ENCODE measurements around the gene MRPL16. TPM values are rescaled to one million over a fixed set of nuclear protein-coding genes. Genes with fewer than 3 reads are reported as not detected.
"Not testable (repeated sequence)": the region's sequence is repeated elsewhere in the genome, so short reads cannot be mapped to it uniquely, and the experiment has no call there.

The MRPL16 gene
- total RNA-seq: 34.3 TPM

DNA sequence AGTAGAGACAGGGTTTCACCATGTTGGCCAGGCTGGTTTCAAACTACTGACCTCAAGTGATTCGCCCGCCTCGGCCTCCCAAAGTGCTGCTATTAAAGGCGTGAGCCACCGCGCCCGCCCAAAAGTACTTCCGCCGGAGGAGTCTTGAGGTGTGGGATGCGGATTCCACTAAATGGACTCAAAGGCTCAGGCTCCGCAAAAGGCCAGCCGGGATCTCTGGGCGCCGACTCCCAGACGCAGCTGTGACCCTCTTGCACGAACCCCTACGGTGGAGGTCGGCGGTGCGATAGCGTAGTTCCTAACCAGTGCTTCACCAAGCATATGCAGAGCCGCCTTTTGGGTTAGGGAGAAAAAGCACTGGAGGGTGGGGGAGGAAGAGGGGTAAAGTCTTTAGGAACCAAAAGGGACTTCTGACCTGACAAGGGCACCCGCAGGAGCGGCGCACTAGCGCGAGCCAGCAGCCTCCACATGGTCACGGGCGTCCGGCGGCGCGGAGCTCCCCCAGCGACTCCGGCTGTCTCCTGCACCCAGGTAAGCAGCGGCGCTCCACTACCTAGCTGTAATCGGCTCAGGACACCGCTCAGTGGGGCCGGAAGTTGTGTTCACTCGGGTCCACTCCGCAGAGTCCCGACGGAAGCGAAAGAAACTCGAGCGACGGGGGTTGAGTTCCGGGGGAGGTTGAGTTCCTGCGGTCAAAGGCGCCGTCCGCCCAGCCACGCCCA, at the start of gene MRPL16:
Gene MRPL16 (minus strand): TSS at position 590 of the 722 bp plus-strand sequence. CDS start 120 bp downstream, at position 470.
- DNase-seq (ENCODE audit: low spot score): peak; percentile 90
- peak; percentile 99 for ATAC-seq

DNA sequence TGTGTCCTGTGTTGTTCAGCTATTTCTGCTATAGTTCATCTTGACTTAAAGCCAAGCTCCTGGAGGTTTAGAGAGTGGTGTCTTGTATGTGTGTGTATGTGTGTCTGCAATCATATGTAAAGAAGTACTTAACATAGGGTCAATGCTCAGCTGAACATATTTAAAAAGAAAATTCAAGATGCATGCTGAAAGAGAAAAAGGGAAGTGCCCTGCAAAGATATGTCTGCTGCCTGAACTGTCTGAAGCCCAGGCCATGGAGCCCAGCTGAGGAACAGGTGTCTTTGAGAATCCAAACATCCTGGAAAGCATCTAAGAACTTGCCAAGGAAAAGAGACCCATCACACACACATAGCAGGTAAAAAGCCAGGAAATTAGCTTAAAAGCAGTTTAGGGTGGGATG, 49.1 kb upstream of the MRPL16 start:
- ATAC-seq (no peak), DNase-seq (ENCODE audit: low spot score) (no peak)

DNA sequence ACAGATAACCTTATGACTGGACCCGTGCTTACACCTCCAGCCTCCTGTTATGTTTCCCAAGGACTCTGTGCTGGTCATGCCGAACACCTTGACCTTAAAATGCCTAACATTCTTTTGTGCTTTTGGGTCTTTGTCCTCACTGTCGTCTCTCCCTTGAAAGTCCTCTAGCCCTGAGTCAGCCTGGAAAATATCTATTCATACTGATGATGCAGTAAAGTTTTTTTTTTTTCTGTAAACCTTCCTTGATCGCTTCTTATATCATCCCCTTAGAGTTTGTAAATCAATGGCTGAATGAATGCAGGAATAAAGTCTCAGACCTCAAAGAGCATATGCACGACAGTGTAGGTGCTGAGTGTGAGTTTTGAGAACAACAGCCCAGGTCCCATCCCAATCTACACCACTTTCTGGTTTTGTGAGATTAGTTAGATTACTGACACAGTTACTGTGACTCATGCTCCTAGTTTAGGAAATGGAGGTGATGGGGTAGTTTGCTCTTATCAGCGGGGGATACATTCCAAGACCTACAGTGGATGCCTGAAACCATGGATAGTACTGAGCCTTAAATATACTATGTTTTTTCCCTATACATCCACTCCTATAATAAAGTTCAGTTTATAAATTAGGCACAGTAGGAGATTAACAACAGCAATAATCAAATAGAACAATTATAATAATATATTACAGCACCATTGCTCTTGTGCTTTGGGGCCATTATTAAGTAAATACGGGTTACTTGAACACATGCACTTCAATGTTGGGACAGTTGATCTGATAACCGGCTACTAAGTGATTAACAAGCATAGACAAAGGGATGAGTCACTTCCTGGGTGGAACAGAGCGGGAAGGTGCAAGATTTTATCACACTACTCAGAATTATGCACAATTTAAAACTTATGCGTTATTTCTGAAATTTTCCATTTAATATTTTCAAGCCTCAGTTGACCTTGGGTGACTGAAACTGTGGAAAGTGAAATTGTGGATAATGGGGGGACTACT, 47.2 kb upstream of the MRPL16 start:
- ATAC-seq (no peak), DNase-seq (ENCODE audit: low spot score) (no peak)

DNA sequence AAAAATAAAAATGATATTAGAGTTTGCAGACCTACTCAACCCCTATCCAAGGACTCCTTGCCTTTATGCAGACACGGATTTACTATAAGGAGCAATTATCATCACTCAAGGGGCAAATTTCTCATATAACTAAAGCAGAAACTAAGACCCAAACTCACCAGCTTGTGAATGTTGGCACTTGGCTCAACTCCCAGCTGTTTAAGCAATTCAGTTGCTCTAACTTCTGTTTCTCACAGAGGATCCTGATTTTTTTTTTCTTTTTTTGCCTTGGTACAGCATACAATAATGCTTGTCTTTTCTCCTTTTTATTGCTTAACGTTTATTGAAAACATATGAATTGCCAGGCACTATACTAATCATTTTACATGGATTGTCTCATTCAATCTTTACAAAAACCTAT, 44.3 kb upstream of the MRPL16 start:
- DNase-seq (ENCODE audit: low spot score): no peak
- ATAC-seq: no peak

- DNase-seq (ENCODE audit: low spot score); ATAC-seq: not testable (repeated sequence)
Measured at GRCh38 chr11:59851416-59851815, 40.8 kb upstream of the MRPL16 start.

- DNase-seq (ENCODE audit: low spot score); ATAC-seq: not testable (repeated sequence)
Measured at GRCh38 chr11:59849551-59849950, 39.0 kb upstream of the MRPL16 start.

DNA sequence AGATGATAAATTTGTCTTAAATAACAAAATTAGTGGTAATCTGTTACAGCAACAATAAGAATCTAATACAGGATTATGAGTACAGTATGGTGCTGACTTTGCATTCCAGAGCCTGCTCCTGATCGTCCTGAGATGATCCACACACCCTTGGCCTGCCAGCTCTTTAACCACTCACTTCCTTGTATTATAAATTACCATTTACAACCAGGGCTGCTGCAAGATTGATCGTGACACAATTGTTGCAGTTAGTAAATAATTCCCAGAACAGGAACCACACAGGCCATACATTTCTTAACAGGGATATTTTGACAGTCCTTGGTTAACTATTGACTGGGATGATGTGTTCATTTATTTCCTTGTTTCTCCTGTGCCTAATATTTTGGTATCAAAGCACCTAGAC, 38.6 kb upstream of the MRPL16 start:
- no peak for DNase-seq (ENCODE audit: low spot score)
- no peak for ATAC-seq

- not testable (repeated sequence) for DNase-seq (ENCODE audit: low spot score); ATAC-seq
Measured at GRCh38 chr11:59848439-59848838, 37.9 kb upstream of the MRPL16 start.

- DNase-seq (ENCODE audit: low spot score) (no peak), ATAC-seq (no peak)
Measured at GRCh38 chr11:59847626-59848025, 37.0 kb upstream of the MRPL16 start.

DNA sequence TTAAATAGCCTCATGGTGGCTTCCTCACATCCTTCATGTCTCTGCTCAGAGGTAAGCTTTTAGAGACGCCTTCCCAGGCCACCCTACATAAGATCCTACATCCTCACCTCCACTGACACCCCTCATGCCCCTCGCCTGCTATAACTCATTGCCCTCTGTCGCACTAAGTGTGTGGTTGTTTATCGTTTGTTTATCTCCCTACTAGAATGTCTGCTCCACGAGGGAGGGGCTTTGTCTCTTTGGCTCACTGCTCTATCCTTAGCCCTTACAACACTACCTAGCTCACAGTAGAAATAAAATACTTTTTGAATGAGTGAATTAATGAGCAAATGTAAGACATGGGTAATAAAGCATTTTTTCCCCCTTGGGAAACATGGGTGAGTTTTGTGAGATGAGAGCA, 36.0 kb upstream of the MRPL16 start:
- ATAC-seq (no peak), DNase-seq (ENCODE audit: low spot score) (no peak)

GRCh38 chr11:59845399-59845798, 34.8 kb upstream of the MRPL16 start, which contains the start of gene CBLIF:
Gene CBLIF (minus strand): TSS chr11:59845499. CDS start chr11:59845453, 46 bp downstream.
- no peak for ATAC-seq

DNA sequence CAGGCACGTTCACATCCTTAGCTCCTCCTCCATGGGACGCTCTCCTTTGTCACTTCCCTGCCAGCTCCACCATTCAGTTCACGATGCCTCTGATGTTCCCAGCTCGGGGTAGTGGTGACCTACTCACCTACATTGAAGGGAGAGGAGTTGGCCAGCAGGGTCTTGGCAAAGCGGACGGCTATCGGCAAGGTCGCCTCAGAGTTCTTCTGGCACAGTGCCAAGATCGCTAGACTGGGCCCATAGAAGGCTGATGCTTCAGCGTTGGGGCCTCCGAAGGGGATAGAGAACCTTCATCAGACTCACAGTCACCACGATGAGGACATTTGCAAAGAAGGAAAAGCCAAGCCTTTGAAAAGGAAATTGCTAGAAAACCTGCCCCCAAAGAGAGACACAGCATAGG, 31.7 kb upstream of the MRPL16 start:
- DNase-seq (ENCODE audit: low spot score) (no peak), ATAC-seq (no peak)

More at GRCh38 chr11:59845399-59845798, 34.8 kb upstream of the MRPL16 start, which contains the start of gene CBLIF:
- no peak for DNase-seq (ENCODE audit: low spot score)

- DNase-seq (ENCODE audit: low spot score): no peak
- no peak for ATAC-seq
Measured at GRCh38 chr11:59841514-59841913, 30.9 kb upstream of the MRPL16 start.

DNA sequence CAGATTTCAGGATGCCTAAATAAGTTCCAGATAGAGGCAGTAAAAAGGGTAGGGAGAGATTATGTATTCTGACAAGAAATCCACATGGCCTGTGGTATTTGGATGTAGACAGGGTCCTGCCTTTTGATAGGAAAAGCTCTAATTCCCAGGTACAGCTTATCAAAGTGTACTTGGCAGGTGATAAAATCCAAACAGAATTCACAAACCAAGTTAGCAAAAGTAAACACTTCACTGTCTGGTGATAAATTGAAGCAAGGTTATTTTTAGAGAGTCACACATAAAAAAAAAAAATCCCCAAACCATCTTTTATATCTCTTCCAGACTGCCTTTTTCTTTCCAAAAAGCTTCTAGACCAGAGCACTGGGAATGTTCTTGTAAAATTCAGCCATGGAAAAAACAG, 29.0 kb upstream of the MRPL16 start:
- ATAC-seq (no peak), DNase-seq (ENCODE audit: low spot score) (no peak)

GRCh38 chr11:59833602-59834001, 23.0 kb upstream of the MRPL16 start:
- DNase-seq (ENCODE audit: low spot score) (no peak), ATAC-seq (no peak)

DNA sequence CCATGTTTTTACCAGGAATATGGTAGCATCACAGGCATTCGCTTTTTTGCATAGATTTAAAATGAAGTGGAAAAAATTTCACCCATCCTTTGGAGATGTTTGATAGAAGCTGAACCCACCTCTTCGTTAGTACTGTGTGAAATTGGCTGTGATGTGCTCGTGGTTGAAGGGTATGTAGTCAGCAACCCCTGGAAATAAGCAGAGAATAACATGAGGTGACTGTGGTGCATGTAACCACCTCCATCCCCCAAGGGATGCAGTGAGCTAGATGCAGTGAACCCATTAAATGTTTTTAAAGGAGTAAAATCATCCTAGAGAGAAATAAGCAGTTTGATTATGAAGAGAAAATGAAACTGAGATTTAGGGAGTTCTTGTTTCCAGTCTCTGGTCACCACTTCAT, 18.8 kb upstream of the MRPL16 start:
- ATAC-seq: no peak

DNA sequence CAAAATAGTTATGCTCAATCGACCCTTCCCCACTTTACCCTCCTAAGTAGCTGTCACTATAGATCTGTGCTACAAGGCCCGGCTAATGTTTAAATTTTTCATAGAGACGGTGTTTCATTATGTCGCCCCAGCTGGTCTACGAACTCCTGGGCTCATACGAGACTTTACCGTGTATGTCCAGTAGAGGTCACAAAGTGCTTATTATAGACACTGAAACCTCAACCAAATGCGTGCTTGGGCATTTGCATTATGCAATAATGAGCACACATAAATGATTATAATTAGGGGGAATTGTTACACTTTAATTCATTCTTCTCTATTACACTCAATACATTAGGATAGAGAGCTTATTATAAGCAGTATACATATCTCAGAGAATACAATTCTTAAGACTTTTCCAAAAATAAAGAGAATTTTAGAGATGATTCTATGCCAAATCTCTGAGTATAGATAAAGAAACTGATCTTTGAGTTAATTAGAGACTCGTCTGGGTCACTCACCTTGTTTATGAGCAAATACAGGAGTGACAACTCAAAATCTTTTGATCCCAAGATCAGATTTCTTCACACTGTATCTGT, 12.5 kb upstream of the MRPL16 start:
- ATAC-seq (peak; percentile 98), DNase-seq (ENCODE audit: low spot score) (no peak)

More for the DNA sequence above, 18.8 kb upstream of the MRPL16 start:
- DNase-seq (ENCODE audit: low spot score): no peak

DNA sequence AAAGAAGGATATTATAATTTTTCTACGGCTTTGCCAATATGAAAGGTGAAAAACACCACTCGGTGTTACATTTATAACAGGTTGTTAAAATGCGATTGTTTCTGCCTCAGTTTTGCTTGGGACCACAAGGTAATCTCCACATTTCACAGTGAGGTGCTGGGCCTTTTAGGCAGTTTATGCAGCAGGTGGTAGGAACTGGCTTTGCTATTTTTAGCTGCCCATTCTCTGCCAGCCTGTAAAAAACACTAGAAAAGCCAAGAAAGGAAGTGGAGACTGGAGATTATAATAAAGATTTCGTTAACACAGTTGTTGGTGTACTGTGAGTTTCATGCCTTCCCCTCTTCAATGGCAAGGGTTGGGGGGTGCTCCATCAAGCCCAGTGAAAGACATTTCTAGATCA, 8.0 kb upstream of the MRPL16 start:
- ATAC-seq (no peak), DNase-seq (ENCODE audit: low spot score) (no peak)

DNA sequence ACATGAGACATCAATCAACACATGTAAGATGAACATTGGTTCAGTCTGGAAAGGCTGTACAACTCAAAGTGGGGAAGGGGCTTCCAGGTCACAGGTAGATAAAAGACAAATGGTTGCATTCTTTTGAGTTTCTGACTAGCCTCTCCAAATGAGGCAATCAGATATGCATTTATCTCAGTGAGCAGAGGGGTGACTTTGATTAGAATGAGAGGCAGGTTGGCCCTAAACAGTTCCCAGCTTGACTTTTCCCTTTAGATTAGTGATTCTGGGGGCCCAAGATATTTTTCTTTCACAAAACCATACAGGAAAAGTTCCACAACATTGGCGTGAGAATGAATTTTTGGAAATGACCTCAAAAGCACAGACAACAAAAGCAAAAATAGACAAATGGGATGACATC, 5.9 kb upstream of the MRPL16 start:
- not testable (repeated sequence) for ATAC-seq

DNA sequence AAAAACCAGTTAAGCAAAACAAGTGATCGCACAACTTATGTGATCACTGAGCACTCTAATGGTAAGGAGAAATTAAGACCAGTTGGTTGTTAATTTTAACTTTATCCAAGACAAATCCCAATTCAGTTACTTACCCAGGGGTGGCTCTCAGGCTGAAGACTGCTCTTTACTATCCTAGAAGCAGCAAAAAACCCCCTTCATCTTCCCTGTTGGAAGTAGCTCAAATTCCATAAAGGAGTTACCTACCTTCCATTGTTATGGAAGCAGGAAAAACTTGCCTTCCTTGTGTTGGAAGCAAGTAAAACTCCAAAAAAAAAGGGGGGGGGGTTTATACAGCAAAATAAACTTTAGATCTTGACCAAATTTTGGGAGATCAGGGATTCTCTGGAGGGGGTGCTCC, 5.2 kb upstream of the MRPL16 start:
- no peak for ATAC-seq
- no peak for DNase-seq (ENCODE audit: low spot score)

More for the DNA sequence above, 5.9 kb upstream of the MRPL16 start:
- not testable (repeated sequence) for DNase-seq (ENCODE audit: low spot score)

DNA sequence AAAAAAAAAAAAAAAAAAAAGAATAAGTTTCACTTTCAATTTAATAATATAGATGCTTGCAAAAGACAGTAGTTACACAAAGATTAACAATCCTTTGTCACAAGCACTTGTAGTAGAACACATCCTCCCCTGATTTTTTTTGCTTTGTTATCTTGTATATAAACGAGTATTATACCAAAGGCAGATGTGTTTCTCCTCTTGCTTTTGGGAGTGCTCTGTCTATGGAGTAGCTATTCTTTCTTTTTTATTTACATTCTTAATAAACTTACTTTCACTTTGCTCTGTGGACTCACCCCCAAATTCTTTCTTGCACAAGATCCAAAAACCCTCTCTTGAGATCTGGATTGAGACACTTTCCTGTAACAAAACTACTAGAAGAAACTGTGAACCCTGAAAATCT, 3.4 kb upstream of the MRPL16 start:
- DNase-seq (ENCODE audit: low spot score) (no peak), ATAC-seq (no peak)

Data from left lobe of liver (tissue), 2 donors.